ENCODE data around the gene FNIP2. TPM values are rescaled to one million over a fixed set of nuclear protein-coding genes. Genes with fewer than 3 reads are reported as not detected.

Gene FNIP2
- total RNA-seq, 4 donors from 2014 or later = 21.4 to 31.7 (median 28.1) TPM

- H3K27me3 ChIP-seq = no peaks in the 10 kb centered on the region
- peaks cover 23% of the 10 kb centered on the region for H3K36me3 ChIP-seq
- 80% methylated on average over 3 of the region's 3 CpGs for WGBS
- TF ChIP-seq POLR2AphosphoS5 (IDR thresholded peaks at IDR 0.05) (no peak), CTCF (IDR thresholded peaks at IDR 0.05) (no peak), POLR2A (IDR thresholded peaks at IDR 0.05) (no peak), EP300 (IDR thresholded peaks at IDR 0.05) (no peak)
- H3K4me3 ChIP-seq = no peak overlapping the region
- H3K27ac ChIP-seq = no peak overlapping the region
- H3K9me3 ChIP-seq = no peaks in the 10 kb centered on the region
- DNase-seq (ENCODE audit: low spot score in 2 of 2) = no peak
- no peaks in the 10 kb centered on the region for H3K4me1 ChIP-seq
Observed at GRCh38 chr4:158841540-158841939, 72.7 kb downstream of the FNIP2 start.

GRCh38 chr4:158845311-158846041 is 76.7 kb downstream of the FNIP2 start:
- Histone ChIP-seq H3K4me1 (peaks cover 2% of the 10 kb centered on the region), H3K4me3 (no peak overlapping the region), H3K36me3 (peaks cover 25% of the 10 kb centered on the region), H3K27ac (no peak overlapping the region), H3K27me3 (no peaks in the 10 kb centered on the region), H3K9me3 (no peaks in the 10 kb centered on the region)
- TF ChIP-seq POLR2A (IDR thresholded peaks at IDR 0.05) (no peak), POLR2AphosphoS5 (IDR thresholded peaks at IDR 0.05) (no peak), CTCF (IDR thresholded peaks at IDR 0.05) (no peak), EP300 (IDR thresholded peaks at IDR 0.05) (no peak)
- DNase-seq (ENCODE audit: low spot score in 2 of 2) = no peak
- WGBS = 88% methylated on average over 4 of the region's 4 CpGs

GRCh38 chr4:158847535-158847934 is 78.7 kb downstream of the FNIP2 start:
- no peak overlapping the region for H3K4me3 ChIP-seq

GRCh38 chr4:158849681-158850080 is 80.9 kb downstream of the FNIP2 start:
- no peak for DNase-seq (ENCODE audit: low spot score in 2 of 2)
- Histone ChIP-seq H3K9me3 (no peaks in the 10 kb centered on the region), H3K4me1 (peaks cover 5% of the 10 kb centered on the region), H3K4me3 (no peak overlapping the region), H3K27ac (no peak overlapping the region), H3K27me3 (no peaks in the 10 kb centered on the region), H3K36me3 (peaks cover 22% of the 10 kb centered on the region)
- 74% methylated on average over 2 of the region's 2 CpGs for WGBS
- TF ChIP-seq POLR2A (IDR thresholded peaks at IDR 0.05) (no peak), POLR2AphosphoS5 (IDR thresholded peaks at IDR 0.05) (no peak), CTCF (IDR thresholded peaks at IDR 0.05) (no peak), EP300 (IDR thresholded peaks at IDR 0.05) (no peak)

More at GRCh38 chr4:158847535-158847934, 78.7 kb downstream of the FNIP2 start:
- Histone ChIP-seq H3K4me1 (peaks cover 5% of the 10 kb centered on the region), H3K36me3 (peaks cover 25% of the 10 kb centered on the region), H3K27me3 (no peaks in the 10 kb centered on the region), H3K9me3 (no peaks in the 10 kb centered on the region), H3K27ac (no peak overlapping the region)
- TF ChIP-seq EP300 (IDR thresholded peaks at IDR 0.05) = no peak
- 100% methylated on average over 2 of the region's 4 CpGs for WGBS
- DNase-seq (ENCODE audit: low spot score in 2 of 2) = no peak

GRCh38 chr4:158850371-158850770 is 81.5 kb downstream of the FNIP2 start:
- Histone ChIP-seq H3K4me3 (no peak overlapping the region), H3K36me3 (peaks cover 20% of the 10 kb centered on the region), H3K4me1 (peaks cover 5% of the 10 kb centered on the region), H3K9me3 (no peaks in the 10 kb centered on the region), H3K27ac (no peak overlapping the region), H3K27me3 (no peaks in the 10 kb centered on the region)
- no peak for DNase-seq (ENCODE audit: low spot score in 2 of 2)
- TF ChIP-seq POLR2AphosphoS5 (IDR thresholded peaks at IDR 0.05) = no peak
- no peak for TF ChIP-seq CTCF (IDR thresholded peaks at IDR 0.05)
- no peak for TF ChIP-seq EP300 (IDR thresholded peaks at IDR 0.05)
